GM19397 (cell line): Measurements from ENCODE around the gene THRA.
"Not testable (repeated sequence)": the region's sequence is repeated elsewhere in the genome, so short reads cannot be mapped to it uniquely, and the experiment has no call there.

ENCODE experiments used
- ATAC-seq: cut with Tn5 transposase; IDR thresholded peaks from one replicate; pipeline ENCODE4 v1.9.1; 2021; ENCODE audit warnings: mild to moderate bottlenecking, moderate library complexity; ENCODE audit not compliant: unreplicated experiment

Gene THRA

GRCh38 chr17:40112191-40112711 lies 49.5 kb downstream of the THRA start:
- no peak for ATAC-seq

- ATAC-seq = no peak
These were observed 49.9 kb downstream of the THRA start for GRCh38 chr17:40112718-40113109.

GRCh38 chr17:40113110-40113906 lies 50.5 kb downstream of the THRA start:
- peak; percentile 79 for ATAC-seq

GRCh38 chr17:40113907-40114245 lies 51.1 kb downstream of the THRA start:
- no peak for ATAC-seq

- no peak for ATAC-seq
These were observed 52.3 kb downstream of the THRA start for GRCh38 chr17:40115101-40115436.

DNA sequence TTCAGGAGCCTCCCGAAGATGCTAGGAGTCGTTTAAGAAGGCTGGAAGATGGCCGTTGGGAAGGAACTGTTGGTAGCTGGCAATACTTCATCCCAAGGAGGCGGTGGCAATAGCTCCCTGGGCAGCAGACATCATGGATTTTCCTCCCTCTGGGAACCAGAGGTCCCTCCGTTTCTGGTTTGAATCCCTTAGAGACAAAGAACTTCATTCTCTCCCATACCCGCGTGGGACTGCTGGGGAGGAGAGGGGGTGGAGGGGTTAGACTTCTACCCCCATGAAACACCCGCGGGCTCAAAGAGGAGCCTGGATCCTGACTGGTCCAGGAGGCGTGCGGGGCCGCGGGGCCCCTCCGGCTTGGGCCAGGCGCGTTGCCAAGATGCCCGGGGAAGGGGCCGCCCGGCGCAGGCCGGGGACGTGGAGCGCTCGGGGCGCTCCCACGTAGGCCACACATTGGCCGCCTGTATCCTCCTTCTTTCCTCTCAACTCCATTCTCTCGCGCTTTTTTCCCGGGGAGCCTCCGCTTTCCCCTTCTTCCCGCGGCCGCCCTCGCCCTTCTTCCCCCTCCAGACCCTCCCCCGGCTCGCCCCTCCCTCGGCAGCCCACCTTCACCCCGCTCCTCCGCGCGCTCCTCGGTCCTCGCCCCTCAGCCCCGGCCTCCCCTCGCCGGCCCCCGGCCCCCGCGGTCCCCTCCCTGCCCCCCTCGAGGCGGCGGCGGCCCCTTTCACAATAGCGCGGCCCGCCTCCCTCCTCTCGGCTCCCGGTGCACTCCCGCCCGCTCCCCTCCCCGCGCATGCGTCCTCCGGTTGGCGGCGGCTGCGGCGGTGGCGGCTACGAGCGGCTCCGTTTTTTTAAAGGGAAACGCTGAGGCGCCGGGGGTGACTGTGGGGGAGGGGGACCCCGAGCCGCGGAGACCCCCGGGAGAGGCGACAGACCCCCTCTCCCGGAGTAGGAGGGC lies 58.7 kb downstream of the THRA start, which contains the start of gene MSL1:
Gene MSL1, plus strand, starts transcription at position 791 of the 955 bp plus-strand sequence. CDS start 642 bp downstream, outside the sequence.
- ATAC-seq = peak; percentile 53

DNA sequence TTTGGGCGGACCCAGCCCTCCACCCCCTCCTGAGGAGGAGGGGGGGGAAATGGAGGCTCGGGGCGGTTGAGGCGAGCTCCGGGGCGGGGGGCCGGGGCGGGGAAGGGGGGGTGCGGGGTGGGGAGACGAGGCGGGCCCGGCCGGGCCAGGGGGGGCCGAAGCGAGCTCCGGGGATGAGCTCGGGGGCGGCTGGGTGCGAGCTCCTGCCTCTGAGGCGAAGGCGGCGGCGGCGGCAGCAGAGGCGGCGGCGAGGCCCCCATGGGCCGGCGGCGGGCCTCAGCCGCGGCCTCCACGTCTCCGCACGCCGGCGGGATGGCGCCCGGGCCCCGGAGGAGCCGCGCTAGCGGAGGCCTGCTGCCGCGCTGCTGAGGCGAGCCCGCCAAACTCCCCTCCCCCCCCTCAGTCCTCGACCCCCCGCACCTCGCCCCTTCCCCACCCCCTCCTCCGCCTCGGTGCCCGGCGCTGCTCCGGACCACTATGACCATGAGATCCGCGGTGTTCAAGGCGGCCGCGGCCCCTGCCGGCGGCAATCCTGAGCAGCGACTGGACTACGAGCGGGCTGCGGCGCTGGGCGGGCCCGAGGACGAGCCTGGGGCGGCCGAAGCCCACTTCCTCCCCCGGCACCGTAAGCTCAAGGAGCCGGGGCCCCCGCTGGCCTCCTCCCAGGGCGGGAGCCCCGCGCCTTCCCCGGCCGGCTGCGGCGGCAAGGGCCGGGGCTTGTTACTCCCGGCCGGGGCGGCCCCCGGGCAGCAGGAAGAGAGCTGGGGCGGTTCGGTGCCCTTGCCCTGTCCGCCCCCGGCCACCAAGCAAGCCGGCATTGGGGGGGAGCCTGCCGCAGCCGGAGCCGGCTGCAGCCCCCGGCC lies 59.6 kb downstream of the THRA start:
- peak; percentile 48 for ATAC-seq

- ATAC-seq = peak; percentile 16
These were observed 60.4 kb downstream of the THRA start for GRCh38 chr17:40122999-40123810.

DNA sequence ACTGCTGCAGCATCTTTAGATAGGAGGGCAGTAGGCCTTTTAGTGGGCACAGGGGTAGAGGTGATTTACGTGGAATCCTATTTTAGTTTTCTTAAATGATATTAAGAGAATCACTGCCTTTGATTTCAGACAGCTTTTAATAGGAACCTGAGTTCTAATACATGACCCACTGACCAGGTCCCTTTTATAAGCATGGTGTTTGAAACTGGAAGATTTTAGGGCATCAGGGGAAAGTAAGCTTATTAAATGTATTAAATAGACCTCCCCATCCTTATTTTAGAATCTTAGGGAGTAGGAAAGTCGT lies 61.0 kb downstream of the THRA start:
- no peak for ATAC-seq

DNA sequence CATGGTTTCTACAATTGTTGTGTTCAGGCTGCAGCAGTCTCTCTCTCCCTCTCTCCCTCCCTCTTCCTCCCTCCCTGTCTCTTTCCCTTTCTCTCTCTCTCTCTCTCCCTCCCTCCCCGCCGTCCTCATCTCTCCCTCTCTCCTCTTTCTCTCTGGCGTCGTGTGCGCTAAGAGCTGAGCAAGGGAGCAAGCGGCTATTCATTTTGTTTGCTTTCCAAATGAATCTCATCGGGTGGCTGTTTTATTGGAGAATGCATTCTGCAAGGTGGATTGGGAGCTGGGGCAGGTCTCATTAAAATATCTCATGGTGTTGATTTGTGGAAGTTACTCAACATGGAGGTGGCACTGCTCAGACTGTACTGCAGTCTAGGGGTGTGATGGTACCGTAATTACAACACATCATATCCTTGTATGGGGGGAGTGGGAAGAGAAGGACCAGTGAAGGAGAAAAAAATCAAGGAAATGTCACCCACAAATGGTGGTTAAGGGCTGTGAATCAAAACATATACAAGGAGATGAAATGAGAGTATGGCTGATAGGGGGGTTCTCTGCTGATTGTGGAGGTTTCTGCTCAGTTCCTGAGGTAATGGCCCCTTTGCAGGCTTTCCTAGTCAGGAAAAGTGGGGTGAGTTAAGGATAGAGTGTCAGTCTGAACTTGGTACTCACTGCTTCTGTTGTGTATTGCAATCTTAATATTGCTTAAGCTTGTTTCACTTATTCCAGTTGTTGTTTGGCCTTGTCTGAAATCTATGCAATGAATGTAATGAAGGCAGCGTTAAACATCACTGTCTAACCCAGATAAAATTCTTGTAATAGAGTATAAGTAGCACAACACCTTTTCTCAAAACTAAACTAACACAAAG lies 61.7 kb downstream of the THRA start:
- ATAC-seq = no peak

GRCh38 chr17:40129498-40129897 lies 66.7 kb downstream of the THRA start:
- ATAC-seq = no peak

- no peak for ATAC-seq
These were observed 67.7 kb downstream of the THRA start for GRCh38 chr17:40130352-40131042.

DNA sequence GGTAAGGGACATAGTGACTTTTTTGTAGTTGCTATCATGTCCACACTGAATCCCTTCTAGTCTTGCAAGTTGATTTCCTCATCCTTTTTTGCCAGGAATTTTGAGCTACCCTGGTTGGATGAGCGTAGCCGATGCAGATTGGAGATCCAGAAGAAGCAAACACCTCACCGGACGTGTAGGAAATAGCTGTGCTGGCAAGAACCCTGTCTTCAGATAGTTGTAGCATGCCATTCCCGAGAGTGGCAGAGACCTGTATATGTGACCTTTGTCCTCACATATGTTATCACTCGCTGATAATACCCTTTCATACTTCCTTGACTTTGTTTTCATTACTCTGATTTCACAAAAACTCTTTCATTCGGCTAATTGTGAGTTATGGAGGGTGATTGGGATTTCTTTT lies 71.4 kb downstream of the THRA start:
- ATAC-seq = no peak

GRCh38 chr17:40135817-40136216 lies 73.1 kb downstream of the THRA start:
- no peak for ATAC-seq

DNA sequence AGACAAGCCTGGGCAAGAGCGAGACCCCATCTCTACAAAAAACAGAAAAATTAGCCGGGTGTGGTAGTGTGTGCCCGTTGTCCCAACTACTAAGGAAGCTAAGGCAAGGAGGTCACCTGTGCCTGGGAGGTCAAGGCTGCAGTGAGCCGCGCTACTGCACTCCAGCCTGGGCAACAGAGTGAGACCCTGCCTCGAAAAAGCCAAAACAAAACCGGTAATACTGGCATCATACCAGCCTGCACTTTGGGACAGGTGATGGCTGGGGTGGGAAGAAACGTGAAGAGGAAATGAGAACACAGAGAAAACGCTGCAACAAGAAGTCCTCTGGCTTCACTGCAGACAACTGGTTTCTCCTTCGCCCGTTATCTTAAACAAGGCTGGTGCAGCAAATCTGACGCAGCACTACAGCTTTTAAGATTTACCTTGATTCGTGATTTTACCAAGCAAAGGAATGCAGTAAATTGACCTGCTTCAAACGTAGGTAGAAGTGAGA lies 76.8 kb downstream of the THRA start:
- ATAC-seq = no peak

DNA sequence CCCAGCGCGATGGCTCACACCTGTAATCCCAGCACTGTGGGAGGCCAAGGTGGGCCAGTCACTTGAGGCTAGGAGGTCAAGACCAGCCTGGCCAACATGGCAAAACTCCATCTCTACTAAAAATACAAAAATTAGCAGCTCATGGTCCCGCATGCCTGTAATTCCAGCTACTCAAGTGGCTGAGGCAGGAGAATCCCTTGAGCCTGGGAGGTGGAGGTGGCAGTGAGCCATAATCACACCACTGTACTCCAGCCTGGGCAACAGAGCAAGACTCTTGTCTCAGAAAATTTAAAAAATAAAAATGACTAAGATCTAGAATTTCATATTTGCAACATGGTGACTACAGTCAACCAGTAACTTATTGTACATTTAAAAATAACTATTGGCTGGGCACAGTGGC lies 80.4 kb downstream of the THRA start:
- ATAC-seq = not testable (repeated sequence)
